ENCODE measurements around the gene RSAD2. TPM values are rescaled to one million over a fixed set of nuclear protein-coding genes. Genes with fewer than 3 reads are reported as not detected.

The RSAD2 gene
- total RNA-seq, 1 donor from 2014 or later, result 5.2 TPM

- DNase-seq (ENCODE audit: low spot score), result no peak
Measured at GRCh38 chr2:6942848-6943247, 65.3 kb downstream of the RSAD2 start.

GRCh38 chr2:6943523-6943922, 65.9 kb downstream of the RSAD2 start:
- DNase-seq (ENCODE audit: low spot score), result no peak

DNA sequence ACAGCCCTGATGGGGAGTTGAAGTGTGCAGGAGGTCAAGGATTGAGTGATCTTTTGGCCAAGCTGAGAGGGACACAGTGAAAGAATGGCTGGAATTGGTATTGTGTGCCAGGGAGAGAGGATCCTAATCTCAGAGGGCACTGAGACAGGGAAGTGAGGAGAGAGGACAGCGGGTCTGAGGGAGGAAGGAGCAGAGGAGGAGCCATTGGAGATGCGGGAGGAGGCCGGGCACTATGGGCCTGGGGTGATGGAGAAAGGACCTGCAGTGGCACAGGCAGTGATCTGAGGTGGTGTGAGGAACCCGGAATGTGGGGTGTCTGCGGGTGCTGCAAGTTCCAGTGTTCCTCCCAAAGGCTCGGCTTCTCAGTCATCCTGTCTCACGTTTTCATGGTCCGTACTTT, 66.4 kb downstream of the RSAD2 start:
- no peak for DNase-seq (ENCODE audit: low spot score)

DNA sequence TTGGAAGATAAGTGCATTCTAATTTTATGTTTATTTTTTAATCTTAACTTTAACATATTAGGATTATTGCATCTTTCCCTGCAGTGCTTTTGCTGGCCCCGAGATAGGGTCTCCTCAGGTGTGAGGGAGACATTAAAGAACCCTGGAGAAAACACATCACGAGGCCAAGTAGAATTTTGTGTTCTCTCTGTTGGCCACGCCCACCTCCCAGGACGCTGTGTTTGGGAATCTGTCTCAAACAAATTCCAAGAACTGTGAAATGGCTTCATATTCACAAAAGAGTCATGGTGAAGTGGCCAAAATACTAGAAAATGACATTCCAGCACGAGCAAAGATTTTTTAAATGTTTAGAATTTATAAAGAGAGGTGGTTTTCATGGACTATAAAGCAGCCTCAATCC, 67.0 kb downstream of the RSAD2 start:
- no peak for DNase-seq (ENCODE audit: low spot score)

DNA sequence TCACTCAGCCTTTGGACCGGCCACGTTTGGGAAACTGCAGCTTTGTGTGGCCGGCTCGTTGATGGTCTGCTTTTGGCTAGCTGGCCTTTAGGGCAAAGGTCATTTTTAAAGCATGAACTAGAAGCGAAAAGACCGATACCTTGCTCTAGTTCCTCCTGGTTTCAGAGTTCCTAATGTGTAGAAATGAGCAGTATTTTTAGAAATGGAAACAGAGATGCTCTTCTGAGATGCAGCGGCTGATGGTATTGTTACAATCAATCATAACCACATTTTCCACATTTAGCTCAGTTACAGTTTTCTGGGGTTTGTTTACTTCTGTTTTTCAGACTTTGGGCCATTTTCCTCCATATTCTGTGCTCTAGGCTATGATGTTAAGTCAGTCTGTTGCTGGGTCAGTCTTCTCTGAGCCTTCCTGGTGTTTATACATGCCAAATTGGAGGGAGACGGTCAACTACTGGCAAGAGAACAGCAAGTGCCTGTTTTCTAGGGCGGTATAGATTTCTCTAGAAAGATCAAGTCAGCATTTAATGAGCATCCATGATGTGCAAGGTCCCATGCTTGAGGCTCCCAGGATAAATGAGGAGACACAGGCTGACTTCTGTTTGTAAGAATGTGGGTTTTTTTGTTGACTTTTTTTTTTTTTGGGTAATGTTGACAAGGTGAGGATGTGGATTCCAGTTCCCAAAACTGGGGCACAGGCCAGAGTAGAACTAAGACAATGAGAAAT, 67.7 kb downstream of the RSAD2 start:
- no peak for DNase-seq (ENCODE audit: low spot score)

DNA sequence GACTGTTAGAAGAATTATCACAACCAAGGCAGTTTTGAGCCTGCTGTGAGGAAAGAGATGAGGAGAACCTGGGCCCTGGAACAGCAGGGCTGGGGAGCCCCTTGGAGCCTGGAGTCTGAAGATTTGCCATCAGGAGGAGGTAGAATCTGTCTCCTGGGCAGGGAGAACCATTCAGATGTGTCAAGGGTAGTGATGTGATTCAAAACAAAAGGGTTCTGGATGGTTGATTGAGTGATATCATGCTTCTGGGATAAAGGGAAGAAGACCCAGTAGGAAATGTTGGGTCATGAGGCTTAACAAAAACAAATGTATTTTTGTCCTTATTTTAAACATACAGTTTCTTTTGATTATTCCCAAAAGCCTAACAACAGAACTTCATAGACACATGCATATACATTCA, 68.2 kb downstream of the RSAD2 start:
- DNase-seq (ENCODE audit: low spot score), result no peak

GRCh38 chr2:6946722-6947121, 69.1 kb downstream of the RSAD2 start:
- no peak for DNase-seq (ENCODE audit: low spot score)

Other genes with a start within 250 kb of the RSAD2 start
- 8.7 TPM for gene CMPK2, start 11.9 kb upstream of the RSAD2 start, total RNA-seq
- 22.2 TPM for gene RNF144A, start 39.6 kb downstream of the RSAD2 start, total RNA-seq

Data from mesenteric fat pad (tissue), 1 donor.